Transverse colon (tissue), 4 donors: ENCODE results near the gene PLA2G4F. TPM values are rescaled to one million over a fixed set of nuclear protein-coding genes. Genes with fewer than 3 reads are reported as not detected.

Experiments
- DNase-seq: peaks from one replicate; pipeline ENCODE4 v3.0.0-alpha.2; 2019
- H3K27ac ChIP-seq, 4 donors: fragments of 200-600 bp; sonication (generic); 2 replicates each; pipeline ENCODE4 v1.5.1; 2016 to 2018; ENCODE audit warnings: inconsistent platforms in 4 of 4
- H3K27me3 ChIP-seq: fragments of 200-600 bp; sonication (generic); 2 replicates; pipeline ENCODE4 v1.5.1; 2017; ENCODE audit warnings: inconsistent platforms
- H3K36me3 ChIP-seq, 4 donors: fragments of 200-600 bp; sonication (generic); 2 replicates each; pipeline ENCODE4 v1.5.1; 2017 to 2019; ENCODE audit warnings: inconsistent platforms in 4 of 4
- H3K4me1 ChIP-seq, 4 donors: fragments of 200-600 bp; sonication (generic); 2 replicates each; pipeline ENCODE4 v1.5.1; 2017 to 2020; ENCODE audit warnings: inconsistent platforms in 4 of 4
- H3K4me3 ChIP-seq, 4 donors: fragments of 200-600 bp; sonication (generic); 1 replicate in 1 of 4; 2 replicates in 3 of 4; pipeline versions ENCODE4 v1.5.1 to v1.6.1; 2017 to 2019; ENCODE audit warnings: inconsistent platforms in 4 of 4
- H3K9me3 ChIP-seq, 2 donors: fragments of 200-600 bp; sonication (generic); 2 replicates each; pipeline ENCODE4 v1.5.1; 2017 to 2019; ENCODE audit warnings: inconsistent platforms in 2 of 2
- EP300 ChIP-seq: sonication (generic); formaldehyde crosslinking; IDR thresholded peaks from one replicate; pipeline ENCODE4 v1.6.1; 2017; ENCODE audit warnings: antibody characterized with exemption, low read depth
- POLR2A ChIP-seq: fragments of 450-650 bp; IDR thresholded peaks from one replicate; pipeline ENCODE4 v1.6.1; 2016; ENCODE audit warnings: antibody characterized with exemption, mild to moderate bottlenecking, moderate library complexity
- POLR2AphosphoS5 ChIP-seq, 3 donors: sonication (generic); formaldehyde crosslinking; IDR thresholded peaks; one replicate each; pipeline ENCODE4 v1.6.1; 2016; ENCODE audit warnings: antibody characterized with exemption in 3 of 3
- WGBS, 2 donors: methylation state at CpG; one replicate each; pipeline ENCODE4 v1.1.5; 2018; ENCODE audit warnings: low coverage in 1 of 2; 5-methylcytosine and 5-hydroxymethylcytosine counted together
- in situ Hi-C, 4 donors: fragments of 200-750 bp; cut with MboI; loops; one replicate each; pipeline versions ENCODE4 v1.15.0 to v1.15.1; 2017; ENCODE audit warnings: low sequenced_read_pairs in 3 of 4, low pct_ligation_motif_present in 1 of 4, low pct_unique_long_range_greater_than_20kb in 1 of 4
- intact Hi-C: fragments of 100-400 bp; cut with DNase I; formaldehyde crosslinking; loops from one replicate; pipeline ENCODE4 v1.15.1; 2023; ENCODE audit warnings: low total_unique reads
- total RNA-seq, 4 donors: library from RNA; depleted of rRNA; stranded (reverse); fragments of >200 nt; gene quantifications; one replicate each; pipeline ENCODE4 v1.1.0, GENCODE V29; 2016
- TF ChIP-seq, protein P1 (sequence below), 5 experiments: fragments of 200-600 bp in 3 of 5; fragments of 450-650 bp in 2 of 5; sonication (generic) in 3 of 5; IDR thresholded peaks; 1 replicate in 2 of 5; 2 replicates in 3 of 5; pipeline ENCODE4 v1.5.1; 2016 to 2017; ENCODE audit warnings: antibody characterized with exemption in 5 of 5, inconsistent platforms in 3 of 5, mild to moderate bottlenecking in 2 of 5, moderate library complexity in 1 of 5

PLA2G4F gene
- total RNA-seq, 4 donors from 2014 or later, result 25.1 to 135 (median 78.0) TPM

DNA sequence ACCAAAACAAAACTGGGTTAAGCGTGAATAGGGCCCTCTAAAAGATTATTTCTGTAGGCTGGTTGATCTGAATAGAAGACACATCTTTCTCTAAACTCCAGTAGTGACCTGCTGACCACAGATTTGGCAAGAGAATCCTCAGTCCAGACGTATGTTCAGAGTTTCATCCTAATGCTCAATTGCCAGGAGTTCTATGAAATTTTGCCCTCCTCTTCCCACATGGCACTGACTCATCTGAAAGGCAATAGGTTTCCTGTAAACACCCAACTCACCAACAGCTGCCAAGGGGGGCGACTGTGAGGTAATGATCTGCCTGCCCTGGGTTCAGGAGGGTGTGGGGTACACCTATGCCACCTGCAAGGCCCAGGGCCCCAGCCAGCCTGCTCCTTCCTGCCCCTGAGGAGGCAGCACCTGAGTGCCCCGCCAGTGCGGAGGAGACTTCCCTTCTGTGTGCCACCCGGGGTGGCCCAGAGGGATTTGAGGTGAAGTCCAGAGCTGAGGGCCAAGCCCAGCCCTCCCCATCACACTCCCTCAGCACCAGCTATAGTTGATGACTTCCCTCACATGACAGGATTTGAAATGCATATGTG is 53.7 kb downstream of the PLA2G4F start:
- in situ Hi-C loops, result no loop called here
- TF ChIP-seq, protein P1, sequence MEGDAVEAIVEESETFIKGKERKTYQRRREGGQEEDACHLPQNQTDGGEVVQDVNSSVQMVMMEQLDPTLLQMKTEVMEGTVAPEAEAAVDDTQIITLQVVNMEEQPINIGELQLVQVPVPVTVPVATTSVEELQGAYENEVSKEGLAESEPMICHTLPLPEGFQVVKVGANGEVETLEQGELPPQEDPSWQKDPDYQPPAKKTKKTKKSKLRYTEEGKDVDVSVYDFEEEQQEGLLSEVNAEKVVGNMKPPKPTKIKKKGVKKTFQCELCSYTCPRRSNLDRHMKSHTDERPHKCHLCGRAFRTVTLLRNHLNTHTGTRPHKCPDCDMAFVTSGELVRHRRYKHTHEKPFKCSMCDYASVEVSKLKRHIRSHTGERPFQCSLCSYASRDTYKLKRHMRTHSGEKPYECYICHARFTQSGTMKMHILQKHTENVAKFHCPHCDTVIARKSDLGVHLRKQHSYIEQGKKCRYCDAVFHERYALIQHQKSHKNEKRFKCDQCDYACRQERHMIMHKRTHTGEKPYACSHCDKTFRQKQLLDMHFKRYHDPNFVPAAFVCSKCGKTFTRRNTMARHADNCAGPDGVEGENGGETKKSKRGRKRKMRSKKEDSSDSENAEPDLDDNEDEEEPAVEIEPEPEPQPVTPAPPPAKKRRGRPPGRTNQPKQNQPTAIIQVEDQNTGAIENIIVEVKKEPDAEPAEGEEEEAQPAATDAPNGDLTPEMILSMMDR (IDR thresholded peaks at IDR 0.05), result no peak
- TF ChIP-seq POLR2A (no peak), EP300 (no peak), POLR2AphosphoS5 (IDR thresholded peaks at IDR 0.05) (no peak)
- intact Hi-C loops, result no loop called here
- H3K27ac ChIP-seq, result no peak overlapping the region
- H3K36me3 ChIP-seq, result no peaks in the 10 kb centered on the region
- H3K4me1 ChIP-seq, result peaks cover 7 to 33% (median 22%) of the 10 kb centered on the region in 4 donors
- no peak for DNase-seq
- no peak overlapping the region for H3K4me3 ChIP-seq
- 61 to 63% methylated on average over 2 to 6 of the region's 6 CpGs for WGBS, 2 donors
- no peaks in the 10 kb centered on the region for H3K9me3 ChIP-seq
- no peaks in the 10 kb centered on the region for H3K27me3 ChIP-seq

DNA sequence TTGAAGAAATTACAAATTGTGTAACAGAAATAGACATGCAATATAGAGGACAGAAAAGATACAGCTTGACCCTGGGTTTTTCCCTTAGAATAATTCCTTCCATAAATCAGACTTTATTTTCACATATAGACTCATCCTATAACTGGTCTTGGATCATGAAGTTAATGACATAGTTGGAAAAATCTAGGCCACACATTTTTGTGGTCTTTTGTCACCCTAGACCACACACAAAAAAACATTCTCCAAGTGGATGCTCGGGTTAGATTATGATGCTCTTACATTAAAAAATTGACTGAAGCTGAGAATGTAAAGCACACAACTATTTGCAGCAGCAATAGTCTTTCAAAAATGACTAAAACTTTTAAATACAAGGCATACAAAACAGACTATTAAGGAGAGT is 54.6 kb downstream of the PLA2G4F start:
- in situ Hi-C loops (no loop called here), intact Hi-C loops (no loop called here)
- Histone ChIP-seq H3K4me3 (no peak overlapping the region), H3K9me3 (no peaks in the 10 kb centered on the region), H3K27me3 (no peaks in the 10 kb centered on the region), H3K4me1 (peaks cover 7 to 26% (median 17%) of the 10 kb centered on the region in 4 donors), H3K36me3 (no peaks in the 10 kb centered on the region), H3K27ac (no peak overlapping the region)
- 59 to 83% methylated on average over 1 of the region's 1 CpG for WGBS, 2 donors
- TF ChIP-seq POLR2A, result no peak
- no peak for TF ChIP-seq EP300
- TF ChIP-seq, protein P1 (IDR thresholded peaks at IDR 0.05), result no peak
- no peak for TF ChIP-seq POLR2AphosphoS5 (IDR thresholded peaks at IDR 0.05)
- DNase-seq, result no peak

DNA sequence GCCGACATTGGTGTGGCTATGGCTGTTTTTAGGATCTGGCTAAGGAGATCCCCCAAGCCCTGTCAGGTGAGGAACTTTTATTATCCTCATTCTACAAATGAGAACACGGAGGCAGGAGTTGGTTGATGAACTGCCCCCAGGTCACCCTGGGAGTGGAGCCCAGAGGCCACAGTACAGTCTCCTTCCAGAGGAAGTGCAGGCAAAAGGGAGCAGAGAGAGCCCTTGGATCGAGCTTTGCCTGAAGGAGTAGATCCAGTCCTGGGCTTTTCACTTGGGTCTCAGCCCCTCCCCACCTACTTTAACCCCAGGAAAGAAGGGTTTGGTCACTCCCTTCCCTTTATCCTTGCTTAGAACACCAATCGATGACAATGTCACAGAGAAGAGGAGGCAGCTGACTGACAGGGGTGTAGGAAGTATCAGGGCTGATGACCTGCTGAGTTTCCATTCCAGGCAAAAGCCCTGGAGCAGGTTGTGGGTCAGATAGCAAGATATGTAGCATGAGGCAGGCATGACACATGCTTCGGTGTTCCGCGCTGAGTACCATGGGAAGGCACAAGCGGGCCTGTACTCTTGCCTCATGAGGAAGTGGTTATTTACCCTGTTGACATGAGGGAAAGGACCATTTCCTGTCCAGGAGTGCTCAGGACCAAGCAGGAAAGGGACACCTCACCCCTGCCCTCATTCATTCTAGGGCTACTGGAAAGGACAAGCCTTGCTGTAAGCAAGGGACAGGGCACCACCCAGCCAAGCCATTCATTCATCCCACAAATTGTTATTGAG is 56.2 kb downstream of the PLA2G4F start:
- Histone ChIP-seq H3K9me3 (no peaks in the 10 kb centered on the region), H3K27ac (no peak overlapping the region), H3K36me3 (no peaks in the 10 kb centered on the region), H3K4me3 (no peak overlapping the region), H3K4me1 (peaks cover 0 to 13% (median 9%) of the 10 kb centered on the region in 4 donors), H3K27me3 (no peaks in the 10 kb centered on the region)
- TF ChIP-seq POLR2AphosphoS5 (IDR thresholded peaks at IDR 0.05) (no peak), POLR2A (no peak), EP300 (no peak)
- TF ChIP-seq, protein P1 (IDR thresholded peaks at IDR 0.05), result no peak
- 64 to 82% methylated on average over 6 to 8 of the region's 8 CpGs for WGBS, 2 donors
- in situ Hi-C loops, result no loop called here
- no peak for DNase-seq
- intact Hi-C loops, result no loop called here

DNA sequence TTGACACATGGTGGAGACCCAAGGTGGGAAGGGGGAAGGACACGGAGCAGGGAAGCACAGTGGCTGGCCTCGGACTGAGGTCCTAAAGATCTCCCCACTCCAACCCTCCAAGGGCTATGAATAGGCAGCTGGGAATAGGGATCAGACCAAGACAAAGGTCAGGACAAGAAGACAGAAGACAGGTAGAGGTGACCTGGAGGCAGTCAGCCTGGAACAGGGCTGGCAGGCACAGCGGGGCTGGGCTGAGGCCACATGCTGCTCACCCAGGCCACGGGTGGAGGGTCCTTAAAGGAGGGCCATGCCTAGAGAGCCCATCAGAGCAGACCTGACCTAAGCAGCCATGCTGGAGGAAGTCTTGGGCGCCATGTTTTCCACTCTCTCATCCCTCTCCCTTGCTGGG is 59.4 kb downstream of the PLA2G4F start:
- 85 to 86% methylated on average over 4 to 5 of the region's 5 CpGs for WGBS, 2 donors
- Histone ChIP-seq H3K36me3 (no peaks in the 10 kb centered on the region), H3K4me1 (peaks cover 0 to 13% (median 9%) of the 10 kb centered on the region in 4 donors), H3K9me3 (no peaks in the 10 kb centered on the region), H3K27ac (no peak overlapping the region), H3K27me3 (no peaks in the 10 kb centered on the region), H3K4me3 (no peak overlapping the region)
- intact Hi-C loops (no loop called here), in situ Hi-C loops (no loop called here)
- TF ChIP-seq, protein P1 (IDR thresholded peaks at IDR 0.05), result no peak
- no peak for DNase-seq
